Measurements from ENCODE around the gene HMGCLL1.

- TF ChIP-seq CTCF (IDR thresholded peaks at IDR 0.05) (no peak), EP300 (IDR thresholded peaks at IDR 0.05) (no peak)
These were observed 42.3 kb upstream of the HMGCLL1 start for GRCh38 chr6:55621244-55621643.

Data from stomach (tissue), 4 donors.